ENCODE measurements around the gene C1orf105.

- no peak for TF ChIP-seq CTCF (IDR thresholded peaks at IDR 0.05; ENCODE audit: poor library complexity)
- no peak for TF ChIP-seq EZH2phosphoT487 (IDR thresholded peaks at IDR 0.05; ENCODE audit: low read depth, severe bottlenecking, unreplicated experiment)
These were observed 36.9 kb upstream of the C1orf105 start for GRCh38 chr1:172383536-172383935.
